OCI-LY3 (cell line): ENCODE data around the gene FAM98B.

Experiments
- H2AFZ ChIP-seq: fragments of 200-600, 300-600 bp; shearing (Covaris generic); 2 replicates; pipeline ENCODE4 v1.6.0; 2014; ENCODE audit warnings: antibody characterized with exemption, low read depth, low read length
- H3K27ac ChIP-seq: fragments of 200-600, 300-600 bp; sonication (generic); 2 replicates; pipeline ENCODE4 v1.5.1; 2014; ENCODE audit warnings: mild to moderate bottlenecking, low read length, moderate library complexity, mixed read lengths
- H3K27me3 ChIP-seq: fragments of 200-600, 300-600 bp; sonication (generic); 2 replicates; pipeline ENCODE4 v1.6.1; 2014; ENCODE audit warnings: low read depth, low read length, mixed read lengths
- H3K36me3 ChIP-seq: fragments of 200-600, 300-600 bp; sonication (generic); replicated peaks from 2 replicates; pipeline ENCODE3; 2014; ENCODE audit warnings: low read depth, low read length, mixed read lengths
- H3K4me1 ChIP-seq: fragments of 300-600, 200-600 bp; sonication (generic); 2 replicates; pipeline ENCODE4 v1.6.1; 2014; ENCODE audit warnings: low read length, mixed read lengths
- H3K4me2 ChIP-seq: fragments of 200-600, 300-600 bp; sonication (generic); 2 replicates; pipeline ENCODE4 v1.6.1; 2014; ENCODE audit warnings: low read length, mixed read lengths
- H3K4me3 ChIP-seq: fragments of 300-600, 200-600 bp; sonication (generic); 2 replicates; pipeline ENCODE4 v1.5.1; 2014; ENCODE audit warnings: antibody characterized with exemption, mild to moderate bottlenecking, low read length, moderate library complexity
- H3K79me2 ChIP-seq: fragments of 300-600, 200-600 bp; shearing (Covaris generic); 2 replicates; pipeline ENCODE4 v1.6.1; 2014; ENCODE audit warnings: mild to moderate bottlenecking, low read length, mixed read lengths
- H3K9ac ChIP-seq: fragments of 300-600, 200-600 bp; shearing (Covaris generic); 2 replicates; pipeline ENCODE4 v1.6.0; 2014; ENCODE audit warnings: mild to moderate bottlenecking, low read length, moderate library complexity
- H3K9me3 ChIP-seq: fragments of 200-600, 300-600 bp; shearing (Covaris generic); 2 replicates; pipeline ENCODE4 v1.6.1; 2014; ENCODE audit warnings: low read length, mixed read lengths; ENCODE audit not compliant: insufficient read depth
- H4K20me1 ChIP-seq: fragments of 200-600, 300-600 bp; sonication (generic); 2 replicates; pipeline ENCODE4 v1.6.1; 2016; ENCODE audit warnings: low read length, mixed read lengths; ENCODE audit not compliant: insufficient read depth
- EZH2phosphoT487 ChIP-seq: fragments of 200-600 bp; shearing (Covaris generic); IDR thresholded peaks from 2 replicates; pipeline ENCODE4 v1.6.1; 2018; ENCODE audit warnings: antibody characterized with exemption, mixed run types, low read depth
- TF ChIP-seq, protein P1 (sequence below): fragments of 200-600, 300-600 bp; sonication (generic); IDR thresholded peaks from 2 replicates; pipeline ENCODE4 v1.5.1; 2014; ENCODE audit warnings: antibody characterized with exemption, low read length, low read depth

The FAM98B gene

GRCh38 chr15:38517312-38517975 lies 63.5 kb downstream of the FAM98B start:
- Histone ChIP-seq H2AFZ (no peak overlapping the region), H3K79me2 (no peaks in the 10 kb centered on the region), H3K9ac (no peak overlapping the region), H3K4me1 (peaks cover 37% of the 10 kb centered on the region), H3K4me2 (no peak overlapping the region), H3K9me3 (no peaks in the 10 kb centered on the region), H4K20me1 (peaks cover 18% of the 10 kb centered on the region; the same call in 1 of the 2 replicates), H3K27ac (no peak overlapping the region), H3K27me3 (no peaks in the 10 kb centered on the region), H3K36me3 (peaks cover 53% of the 10 kb centered on the region), H3K4me3 (no peak overlapping the region)
- TF ChIP-seq, protein P1, sequence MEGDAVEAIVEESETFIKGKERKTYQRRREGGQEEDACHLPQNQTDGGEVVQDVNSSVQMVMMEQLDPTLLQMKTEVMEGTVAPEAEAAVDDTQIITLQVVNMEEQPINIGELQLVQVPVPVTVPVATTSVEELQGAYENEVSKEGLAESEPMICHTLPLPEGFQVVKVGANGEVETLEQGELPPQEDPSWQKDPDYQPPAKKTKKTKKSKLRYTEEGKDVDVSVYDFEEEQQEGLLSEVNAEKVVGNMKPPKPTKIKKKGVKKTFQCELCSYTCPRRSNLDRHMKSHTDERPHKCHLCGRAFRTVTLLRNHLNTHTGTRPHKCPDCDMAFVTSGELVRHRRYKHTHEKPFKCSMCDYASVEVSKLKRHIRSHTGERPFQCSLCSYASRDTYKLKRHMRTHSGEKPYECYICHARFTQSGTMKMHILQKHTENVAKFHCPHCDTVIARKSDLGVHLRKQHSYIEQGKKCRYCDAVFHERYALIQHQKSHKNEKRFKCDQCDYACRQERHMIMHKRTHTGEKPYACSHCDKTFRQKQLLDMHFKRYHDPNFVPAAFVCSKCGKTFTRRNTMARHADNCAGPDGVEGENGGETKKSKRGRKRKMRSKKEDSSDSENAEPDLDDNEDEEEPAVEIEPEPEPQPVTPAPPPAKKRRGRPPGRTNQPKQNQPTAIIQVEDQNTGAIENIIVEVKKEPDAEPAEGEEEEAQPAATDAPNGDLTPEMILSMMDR = no peak
- no peak for TF ChIP-seq EZH2phosphoT487

- Histone ChIP-seq H3K36me3 (peaks cover 50% of the 10 kb centered on the region), H3K27ac (no peak overlapping the region)
Observed at GRCh38 chr15:38518084-38518483, 64.2 kb downstream of the FAM98B start.

GRCh38 chr15:38520035-38520434 lies 66.1 kb downstream of the FAM98B start:
- no peaks in the 10 kb centered on the region for H3K27me3 ChIP-seq

More at GRCh38 chr15:38518084-38518483, 64.2 kb downstream of the FAM98B start:
- no peaks in the 10 kb centered on the region for H3K9me3 ChIP-seq
- H3K9ac ChIP-seq = no peak overlapping the region
- H3K4me1 ChIP-seq = peaks cover 40% of the 10 kb centered on the region
- H2AFZ ChIP-seq = no peak overlapping the region
- peaks cover 4% of the 10 kb centered on the region; the same call in 1 of the 2 replicates for H3K79me2 ChIP-seq
- H4K20me1 ChIP-seq = peaks cover 18% of the 10 kb centered on the region; the same call in 1 of the 2 replicates
- H3K4me3 ChIP-seq = no peak overlapping the region
- no peak overlapping the region for H3K4me2 ChIP-seq
- no peaks in the 10 kb centered on the region for H3K27me3 ChIP-seq
- TF ChIP-seq EZH2phosphoT487 = no peak

GRCh38 chr15:38521316-38521715 lies 67.4 kb downstream of the FAM98B start:
- Histone ChIP-seq H3K27me3 (no peaks in the 10 kb centered on the region), H3K9ac (no peak overlapping the region), H4K20me1 (peaks cover 19% of the 10 kb centered on the region), H3K36me3 (peaks cover 31% of the 10 kb centered on the region), H3K9me3 (no peaks in the 10 kb centered on the region), H3K27ac (no peak overlapping the region), H3K4me3 (no peak overlapping the region), H3K4me2 (no peak overlapping the region), H3K4me1 (peaks cover 17% of the 10 kb centered on the region), H3K79me2 (peaks cover 6% of the 10 kb centered on the region; the same call in 1 of the 2 replicates), H2AFZ (no peak overlapping the region)
- TF ChIP-seq EZH2phosphoT487 = no peak
- TF ChIP-seq, protein P1 = peak; percentile 29; the same call in 1 of the 2 replicates

More at GRCh38 chr15:38520035-38520434, 66.1 kb downstream of the FAM98B start:
- TF ChIP-seq EZH2phosphoT487 = no peak
- TF ChIP-seq, protein P1 = no peak
- Histone ChIP-seq H3K4me2 (no peak overlapping the region), H3K9me3 (no peaks in the 10 kb centered on the region), H3K79me2 (peaks cover 4% of the 10 kb centered on the region; the same call in 1 of the 2 replicates), H3K4me3 (no peak overlapping the region), H3K27ac (no peak overlapping the region), H3K9ac (no peak overlapping the region), H4K20me1 (peaks cover 20% of the 10 kb centered on the region; the same call in 1 of the 2 replicates), H2AFZ (no peak overlapping the region), H3K36me3 (peaks cover 36% of the 10 kb centered on the region), H3K4me1 (peaks cover 22% of the 10 kb centered on the region)
